Placental epithelial cell (primary cell): ENCODE results near the gene STRIP2. TPM values are rescaled to one million over a fixed set of nuclear protein-coding genes. Genes with fewer than 3 reads are reported as not detected.

ENCODE experiments used
- small RNA-seq: library from RNA; depleted of rRNA; stranded (forward); fragments of <200 nt; gene quantifications from one replicate; pipeline ENCODE3, GENCODE V24; 2012
- total RNA-seq: library from RNA; depleted of rRNA; stranded (reverse); fragments of >200 nt; gene quantifications from 2 replicates; pipeline ENCODE4 v1.2.3, GENCODE V29; 2012

The STRIP2 gene
- 1.3 and 1.6 TPM in 2 replicates for total RNA-seq

GRCh38 chr7:129433847-129434674, at the start of gene STRIP2:
TSS of gene STRIP2 (plus strand) at chr7:129434432. CDS start at chr7:129434473, 41 bp downstream.

GRCh38 chr7:129501760-129502707, 67.8 kb downstream of the STRIP2 start, which contains the start of gene SMKR1:
TSS of gene SMKR1 (plus strand) at chr7:129502531. CDS start at chr7:129502825, 294 bp downstream.

Small RNAs within 50 kb of the gene (small RNA-seq; reads per million reads assigned to genes)
- gene AC009244.1 (not detected), gene RNU1-72P (not detected), gene SNRPGP3 (not detected)

Other genes starting within 250 kb of the STRIP2 start
- 12.3 and 26.7 TPM in 2 replicates for gene SMO, start 245.8 kb upstream of the STRIP2 start, total RNA-seq
- gene AHCYL2, start 209.4 kb upstream of the STRIP2 start, total RNA-seq, result 9.0 and 10.4 TPM in 2 replicates
- not detected in 2 replicates for gene SMKR1, start 68.1 kb downstream of the STRIP2 start, total RNA-seq
- 11.8 and 13.7 TPM in 2 replicates for gene NRF1, start 177.3 kb downstream of the STRIP2 start, total RNA-seq